K562 (cell line): Measurements from ENCODE around the gene INTS4. TPM values are rescaled to one million over a fixed set of nuclear protein-coding genes. Genes with fewer than 3 reads are reported as not detected.

ENCODE experiments used
- BACH1 ChIP-seq: fragments of 200-800 bp; sonication (Bioruptor generic); IDR thresholded peaks from 2 replicates; pipeline ENCODE4 v1.6.1; 2016; ENCODE audit warnings: missing genetic modification characterization, missing compliant biosample characterization
- CGGBP1 ChIP-seq: fragments of 250-450 bp; sonication (Bioruptor Pico); IDR thresholded peaks from 2 replicates; pipeline ENCODE4 v1.9.0; 2021; ENCODE audit warnings: mild to moderate bottlenecking
- CHD1 ChIP-seq: fragments of 200-600 bp; sonication (generic); IDR thresholded peaks from one replicate; pipeline ENCODE4 v1.6.1; 2012; ENCODE audit warnings: mild to moderate bottlenecking, moderate library complexity, low read length, inconsistent platforms
- ELF2 ChIP-seq: fragments of 250-450 bp; sonication (Bioruptor Pico); IDR thresholded peaks from 2 replicates; pipeline ENCODE4 v1.5.0; 2021; ENCODE audit warnings: mild to moderate bottlenecking
- FOXK2 ChIP-seq, 2 experiments: fragments of 450-650 bp; IDR thresholded peaks in 1 of 2; conservative IDR thresholded peaks in 1 of 2; 2 replicates each; pipeline ENCODE4 v1.6.1; 2016; ENCODE audit warnings: low read depth in 2 of 2, mild to moderate bottlenecking in 1 of 2
- HLTF ChIP-seq: fragments of 450-650 bp; IDR thresholded peaks from 2 replicates; pipeline ENCODE4 v1.6.1; 2016
- JUN ChIP-seq, 2 experiments: sonication (generic) in 1 of 2; formaldehyde crosslinking in 1 of 2; IDR thresholded peaks; 2 replicates each; pipeline versions ENCODE4 v1.6.1 to v1.8.0; 2012 to 2022; ENCODE audit warnings: borderline replicate concordance in 2 of 2, mild to moderate bottlenecking in 2 of 2, improper control_type of control experiment in 1 of 2, low read depth in 1 of 2, low read length in 1 of 2, missing genetic modification reagents in 1 of 2
- KLF1 ChIP-seq: fragments of 450-650 bp; IDR thresholded peaks from 2 replicates; pipeline ENCODE4 v1.6.1; 2016; ENCODE audit warnings: missing genetic modification characterization, missing compliant biosample characterization
- MAFK ChIP-seq: IDR thresholded peaks from 2 replicates; pipeline ENCODE4 v1.6.1; 2011; ENCODE audit warnings: low read length, improper control_type of control experiment
- MEF2A ChIP-seq: IDR thresholded peaks from 2 replicates; pipeline ENCODE4 v1.6.1; 2011; ENCODE audit warnings: low read depth, mild to moderate bottlenecking, low read length, moderate library complexity; ENCODE audit not compliant: control insufficient read depth
- MYC ChIP-seq, 2 experiments: fragments of 250-450 bp in 1 of 2; sonication (Bioruptor Pico) in 1 of 2; IDR thresholded peaks; 2 replicates each; pipeline versions ENCODE4 v1.5.1 to v1.6.1; 2012 to 2021; ENCODE audit warnings: low read depth in 2 of 2, borderline replicate concordance in 1 of 2, improper control_type of control experiment in 1 of 2, low read length in 1 of 2, mild to moderate bottlenecking in 1 of 2, moderate library complexity in 1 of 2
- NR2C2 ChIP-seq, 2 experiments: fragments of 200-800 bp in 1 of 2; sonication (Bioruptor generic) in 1 of 2; sonication (generic) in 1 of 2; formaldehyde crosslinking in 1 of 2; IDR thresholded peaks; 2 replicates each; pipeline versions ENCODE4 v1.6.1 to v1.8.0; 2016 to 2022; ENCODE audit warnings: mild to moderate bottlenecking in 1 of 2, missing compliant biosample characterization in 1 of 2, missing genetic modification characterization in 1 of 2, missing genetic modification reagents in 1 of 2
- NR2F6 ChIP-seq: fragments of 450-650 bp; formaldehyde crosslinking; IDR thresholded peaks from 2 replicates; pipeline ENCODE4 v1.4.0; 2020; ENCODE audit warnings: mild to moderate bottlenecking
- POLR2A ChIP-seq: fragments of 450-650 bp; conservative IDR thresholded peaks from 2 replicates; pipeline ENCODE4 v1.6.1; 2016
- RHOXF2B ChIP-seq: fragments of 250-450 bp; sonication (Bioruptor Pico); conservative IDR thresholded peaks from 2 replicates; pipeline ENCODE4 v1.5.1; 2021
- TBP ChIP-seq: optimal IDR thresholded peaks from 2 replicates; pipeline ENCODE3; 2011; ENCODE audit warnings: low read depth, low read length, improper control_type of control experiment
- ZBTB17 ChIP-seq: fragments of 450-650 bp; formaldehyde crosslinking; IDR thresholded peaks from 2 replicates; pipeline ENCODE4 v1.4.0; 2020; ENCODE audit warnings: mild to moderate bottlenecking
- ZNF12 ChIP-seq: sonication (generic); formaldehyde crosslinking; IDR thresholded peaks from 2 replicates; pipeline ENCODE4 v1.4.0; 2020; ENCODE audit warnings: mild to moderate bottlenecking, missing genetic modification reagents
- ZNF224 ChIP-seq: sonication (generic); formaldehyde crosslinking; IDR thresholded peaks from 2 replicates; pipeline ENCODE4 v1.8.0; 2022; ENCODE audit warnings: mild to moderate bottlenecking, missing genetic modification reagents
- ZNF354B ChIP-seq: fragments of 250-450 bp; sonication (Bioruptor Pico); IDR thresholded peaks from 2 replicates; pipeline ENCODE4 v1.4.0; 2020
- polyA plus RNA-seq, 8 experiments: library from polyadenylated mRNA; depleted of rRNA in 4 of 8; stranded (reverse) in 5 of 8; unstranded in 3 of 8; fragments of >200 nt; fragmentation: Nextera tagmentation in 2 of 8; fragmentation: Illumina TruSeq in 1 of 8; extraction: Ambion mirVana in 2 of 8; extraction: Trizol in 1 of 8; gene quantifications; 2 replicates each; pipeline versions ENCODE4 v1.2.1 to v1.2.3, GENCODE V29; 2011 to 2014; ENCODE audit warnings: inconsistent platforms in 1 of 8, missing spikeins in 1 of 8
- total RNA-seq, 7 experiments: library from RNA; depleted of rRNA in 6 of 7; stranded (reverse); fragments of >200 nt in 6 of 7; fragmentation: Illumina TruSeq in 2 of 7; extraction: Trizol in 2 of 7; gene quantifications; 2 replicates each; pipeline versions ENCODE4 v1.2.1 to v1.2.3, GENCODE V29; 2011 to 2021; ENCODE audit warnings: low replicate concordance in 1 of 7
- TF ChIP-seq, protein P1 (sequence below): fragments of 250-450 bp; sonication (Bioruptor Pico); IDR thresholded peaks from 2 replicates; pipeline ENCODE4 v1.8.0; 2022; ENCODE audit warnings: inconsistent platforms
- TF ChIP-seq, protein P2 (sequence below): sonication (generic); formaldehyde crosslinking; IDR thresholded peaks from 2 replicates; pipeline ENCODE4 v1.8.1; 2022; ENCODE audit warnings: missing genetic modification reagents
- TF ChIP-seq, protein P3 (sequence below): fragments of 250-450 bp; sonication (Bioruptor Pico); IDR thresholded peaks from 2 replicates; pipeline ENCODE4 v1.4.0; 2020; ENCODE audit warnings: mild to moderate bottlenecking

The INTS4 gene
- total and polyA plus RNA-seq, 9 of the 15 experiments (the other 6 are each of a cell fraction or from before 2014, with no cell fraction given): 28.4 to 53.4 (median 44.5) TPM

GRCh38 chr11:77994434-77995362, at the start of gene INTS4 (continued):
- TF ChIP-seq, protein P1, sequence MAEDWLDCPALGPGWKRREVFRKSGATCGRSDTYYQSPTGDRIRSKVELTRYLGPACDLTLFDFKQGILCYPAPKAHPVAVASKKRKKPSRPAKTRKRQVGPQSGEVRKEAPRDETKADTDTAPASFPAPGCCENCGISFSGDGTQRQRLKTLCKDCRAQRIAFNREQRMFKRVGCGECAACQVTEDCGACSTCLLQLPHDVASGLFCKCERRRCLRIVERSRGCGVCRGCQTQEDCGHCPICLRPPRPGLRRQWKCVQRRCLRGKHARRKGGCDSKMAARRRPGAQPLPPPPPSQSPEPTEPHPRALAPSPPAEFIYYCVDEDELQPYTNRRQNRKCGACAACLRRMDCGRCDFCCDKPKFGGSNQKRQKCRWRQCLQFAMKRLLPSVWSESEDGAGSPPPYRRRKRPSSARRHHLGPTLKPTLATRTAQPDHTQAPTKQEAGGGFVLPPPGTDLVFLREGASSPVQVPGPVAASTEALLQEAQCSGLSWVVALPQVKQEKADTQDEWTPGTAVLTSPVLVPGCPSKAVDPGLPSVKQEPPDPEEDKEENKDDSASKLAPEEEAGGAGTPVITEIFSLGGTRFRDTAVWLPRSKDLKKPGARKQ: peak; percentile 49; the same call in 1 of the 2 replicates
- TF ChIP-seq POLR2A (peak; percentile 80), JUN (IDR thresholded peaks at IDR 0.05; ENCODE audit: borderline replicate concordance, low read depth, low read length) (peak; percentile 9; the same call in 1 of the 2 replicates), JUN (CRISPR knock-in tag; IDR thresholded peaks at IDR 0.05; ENCODE audit: borderline replicate concordance) (no peak), NR2C2 (CRISPR knock-in tag; IDR thresholded peaks at IDR 0.05) (peak; percentile 95), NR2C2 (tag; IDR thresholded peaks at IDR 0.05) (peak; percentile 99), RHOXF2B (CRISPR knock-in tag) (no peak), HLTF (no peak), NR2F6 (no peak), MAFK (peak; percentile 1; the same call in 1 of the 2 replicates), MEF2A (no peak), ZNF354B (no peak), ZNF224 (no peak), FOXK2 (conservative IDR thresholded peaks at IDR 0.05 in 1 of 2, IDR thresholded peaks at IDR 0.05 in 1 of 2; ENCODE audit: low read depth in 2 of 2) (peak; percentile 94 to 95), CHD1 (no peak), BACH1 (tag) (no peak), MYC (IDR thresholded peaks at IDR 0.05; ENCODE audit: low read depth, low read length) (peak; percentile 81), MYC (CRISPR knock-in tag; IDR thresholded peaks at IDR 0.05; ENCODE audit: borderline replicate concordance, low read depth) (peak; percentile 75; the same call in 1 of the 2 replicates), ELF2 (CRISPR knock-in tag) (peak; percentile 53; the same call in 1 of the 2 replicates), ZNF12 (CRISPR knock-in tag) (no peak), TBP (peak; percentile 89), CGGBP1 (CRISPR knock-in tag) (no peak), KLF1 (no peak), ZBTB17 (CRISPR knock-in tag) (peak; percentile 92)
- TF ChIP-seq, protein P2, sequence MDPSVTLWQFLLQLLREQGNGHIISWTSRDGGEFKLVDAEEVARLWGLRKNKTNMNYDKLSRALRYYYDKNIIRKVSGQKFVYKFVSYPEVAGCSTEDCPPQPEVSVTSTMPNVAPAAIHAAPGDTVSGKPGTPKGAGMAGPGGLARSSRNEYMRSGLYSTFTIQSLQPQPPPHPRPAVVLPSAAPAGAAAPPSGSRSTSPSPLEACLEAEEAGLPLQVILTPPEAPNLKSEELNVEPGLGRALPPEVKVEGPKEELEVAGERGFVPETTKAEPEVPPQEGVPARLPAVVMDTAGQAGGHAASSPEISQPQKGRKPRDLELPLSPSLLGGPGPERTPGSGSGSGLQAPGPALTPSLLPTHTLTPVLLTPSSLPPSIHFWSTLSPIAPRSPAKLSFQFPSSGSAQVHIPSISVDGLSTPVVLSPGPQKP (CRISPR knock-in tag): no peak
- TF ChIP-seq, protein P3, sequence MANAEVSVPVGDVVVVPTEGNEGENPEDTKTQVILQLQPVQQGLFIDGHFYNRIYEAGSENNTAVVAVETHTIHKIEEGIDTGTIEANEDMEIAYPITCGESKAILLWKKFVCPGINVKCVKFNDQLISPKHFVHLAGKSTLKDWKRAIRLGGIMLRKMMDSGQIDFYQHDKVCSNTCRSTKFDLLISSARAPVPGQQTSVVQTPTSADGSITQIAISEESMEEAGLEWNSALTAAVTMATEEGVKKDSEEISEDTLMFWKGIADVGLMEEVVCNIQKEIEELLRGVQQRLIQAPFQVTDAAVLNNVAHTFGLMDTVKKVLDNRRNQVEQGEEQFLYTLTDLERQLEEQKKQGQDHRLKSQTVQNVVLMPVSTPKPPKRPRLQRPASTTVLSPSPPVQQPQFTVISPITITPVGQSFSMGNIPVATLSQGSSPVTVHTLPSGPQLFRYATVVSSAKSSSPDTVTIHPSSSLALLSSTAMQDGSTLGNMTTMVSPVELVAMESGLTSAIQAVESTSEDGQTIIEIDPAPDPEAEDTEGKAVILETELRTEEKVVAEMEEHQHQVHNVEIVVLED (CRISPR knock-in tag): peak; percentile 49
